Trophoblast cell (in vitro differentiated cells and primary cell): ENCODE measurements around the gene TTC28.
"Not testable (repeated sequence)": the region's sequence is repeated elsewhere in the genome, so short reads cannot be mapped to it uniquely, and the experiment has no call there.

Experiments
- DNase-seq, 2 donors: peaks; one replicate each; pipeline ENCODE4 v3.0.0-alpha.2; 2016
- H2AFZ ChIP-seq: 2 replicates; pipeline ENCODE4 v1.6.1; 2013; ENCODE audit warnings: low read length, moderate library complexity, mild to moderate bottlenecking; ENCODE audit not compliant: insufficient read depth, poor library complexity
- H2AK5ac ChIP-seq: 2 replicates; pipeline ENCODE4 v1.6.1; 2013; ENCODE audit warnings: mild to moderate bottlenecking, low read length
- H2BK120ac ChIP-seq: 2 replicates; pipeline ENCODE4 v1.6.1; 2013; ENCODE audit warnings: low read length, mild to moderate bottlenecking, moderate library complexity; ENCODE audit not compliant: insufficient read depth, poor library complexity
- H2BK12ac ChIP-seq: 2 replicates; pipeline ENCODE4 v1.6.1; 2013; ENCODE audit warnings: mild to moderate bottlenecking, low read length, moderate library complexity
- H2BK5ac ChIP-seq: 2 replicates; pipeline ENCODE4 v1.6.1; 2013; ENCODE audit warnings: low read length, low read depth, moderate library complexity, mild to moderate bottlenecking; ENCODE audit not compliant: poor library complexity
- H3K14ac ChIP-seq: 2 replicates; pipeline ENCODE4 v1.6.1; 2013; ENCODE audit warnings: mild to moderate bottlenecking, low read length
- H3K18ac ChIP-seq: 2 replicates; pipeline ENCODE4 v1.6.1; 2013; ENCODE audit warnings: mild to moderate bottlenecking, low read length
- H3K23ac ChIP-seq: 2 replicates; pipeline ENCODE4 v1.6.1; 2013; ENCODE audit warnings: low read length
- H3K27ac ChIP-seq: 2 replicates; pipeline ENCODE4 v1.5.1; 2013; ENCODE audit warnings: low read depth, mild to moderate bottlenecking, inconsistent platforms, low read length, moderate library complexity
- H3K27me3 ChIP-seq: 2 replicates; pipeline ENCODE4 v1.6.1; 2013; ENCODE audit warnings: inconsistent platforms, mild to moderate bottlenecking, low read length, moderate library complexity; ENCODE audit not compliant: insufficient read depth
- H3K36me3 ChIP-seq, 2 experiments: 1 replicate in 1 of 2; 2 replicates in 1 of 2; pipeline ENCODE4 v1.6.1; 2013; ENCODE audit warnings: low read length in 2 of 2, mild to moderate bottlenecking in 2 of 2, moderate library complexity in 1 of 2; ENCODE audit not compliant: insufficient read depth in 2 of 2, control insufficient read depth in 1 of 2
- H3K4ac ChIP-seq: 2 replicates; pipeline ENCODE4 v1.6.1; 2013; ENCODE audit warnings: low read depth, mild to moderate bottlenecking, low read length, moderate library complexity
- H3K4me1 ChIP-seq, 2 experiments: 1 replicate in 1 of 2; 2 replicates in 1 of 2; pipeline ENCODE4 v1.6.1; 2013; ENCODE audit warnings: low read length in 2 of 2, mild to moderate bottlenecking in 2 of 2, moderate library complexity in 1 of 2; ENCODE audit not compliant: insufficient read depth in 2 of 2, control insufficient read depth in 1 of 2
- H3K4me2 ChIP-seq: 2 replicates; pipeline ENCODE4 v1.6.1; 2013; ENCODE audit warnings: inconsistent platforms, mild to moderate bottlenecking, low read length, moderate library complexity
- H3K4me3 ChIP-seq: 2 replicates; pipeline ENCODE4 v1.5.1; 2013; ENCODE audit warnings: mild to moderate bottlenecking, low read depth, low read length, inconsistent platforms
- H3K79me1 ChIP-seq: one replicate; pipeline ENCODE4 v1.6.1; 2013; ENCODE audit warnings: low read length
- H3K79me2 ChIP-seq: 2 replicates; pipeline ENCODE4 v1.6.1; 2013; ENCODE audit warnings: low read length, mild to moderate bottlenecking; ENCODE audit not compliant: control insufficient read depth, insufficient read depth, poor library complexity
- H3K9ac ChIP-seq: 2 replicates; pipeline ENCODE4 v1.6.1; 2013; ENCODE audit warnings: mild to moderate bottlenecking, low read length
- H3K9me3 ChIP-seq: 2 replicates; pipeline ENCODE4 v1.6.1; 2013; ENCODE audit warnings: low read depth, mild to moderate bottlenecking, control low read depth, inconsistent platforms, low read length; ENCODE audit not compliant: insufficient read depth
- H4K12ac ChIP-seq: 2 replicates; pipeline ENCODE4 v1.6.1; 2013; ENCODE audit warnings: low read depth, mild to moderate bottlenecking, low read length, moderate library complexity
- H4K8ac ChIP-seq: 2 replicates; pipeline ENCODE4 v1.6.1; 2013; ENCODE audit warnings: low read depth, mild to moderate bottlenecking, low read length, moderate library complexity
- H4K91ac ChIP-seq: one replicate; pipeline ENCODE4 v1.6.1; 2013; ENCODE audit warnings: low read depth, mild to moderate bottlenecking, low read length, moderate library complexity
- WGBS: extraction: QIAGEN DNeasy Blood & Tissue Kit; methylation state at CpG from one replicate; pipeline ENCODE4 v1.1.7; 2013; ENCODE audit warnings: missing lambda C conversion rate; ENCODE audit not compliant: insufficient read length, insufficient coverage; ENCODE audit errors: extremely low coverage; 5-methylcytosine and 5-hydroxymethylcytosine counted together

TTC28 gene

DNA sequence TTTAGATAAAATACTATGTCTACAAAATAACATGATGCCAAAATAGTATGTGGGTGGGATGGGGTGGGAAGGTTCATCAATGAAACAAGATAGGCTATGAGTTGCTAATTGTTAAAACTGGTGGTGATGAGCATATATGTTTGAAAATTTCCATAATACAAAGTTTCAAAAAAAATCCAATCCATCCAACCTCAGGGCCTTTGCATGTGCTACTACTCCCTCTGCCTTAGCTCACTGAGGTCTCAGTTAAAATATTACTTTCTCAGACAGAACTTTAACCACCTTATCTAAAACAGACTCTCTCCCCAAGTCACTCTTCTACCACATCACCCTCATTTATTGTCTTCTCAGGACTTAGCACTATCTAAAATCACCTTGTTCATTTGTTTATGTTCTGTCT is 201.1 kb downstream of the TTC28 start:
- H3K9me3 ChIP-seq, result no peaks in the 10 kb centered on the region
- H3K27me3 ChIP-seq, result no peaks in the 10 kb centered on the region
- H2BK120ac ChIP-seq, result no peak overlapping the region
- no peak overlapping the region for H2AK5ac ChIP-seq
- DNase-seq, result no peak
- no peak overlapping the region for H4K12ac ChIP-seq
- H4K8ac ChIP-seq, result no peak overlapping the region
- no peak overlapping the region for H3K9ac ChIP-seq
- H2BK12ac ChIP-seq, result no peak overlapping the region
- H3K23ac ChIP-seq, result no peak overlapping the region
- H3K36me3 ChIP-seq, result no peaks in the 10 kb centered on the region
- H2BK5ac ChIP-seq, result no peak overlapping the region
- no peak overlapping the region for H3K4ac ChIP-seq
- H3K79me1 ChIP-seq, result no peaks in the 10 kb centered on the region
- H3K4me2 ChIP-seq, result no peak overlapping the region
- no peak overlapping the region for H3K27ac ChIP-seq
- H3K14ac ChIP-seq, result no peak overlapping the region
- H3K18ac ChIP-seq, result no peak overlapping the region
- no peak overlapping the region for H2AFZ ChIP-seq
- no peak overlapping the region for H4K91ac ChIP-seq
- no peaks in the 10 kb centered on the region for H3K79me2 ChIP-seq
- H3K4me3 ChIP-seq, result no peak overlapping the region
- no peaks in the 10 kb centered on the region for H3K4me1 ChIP-seq

DNA sequence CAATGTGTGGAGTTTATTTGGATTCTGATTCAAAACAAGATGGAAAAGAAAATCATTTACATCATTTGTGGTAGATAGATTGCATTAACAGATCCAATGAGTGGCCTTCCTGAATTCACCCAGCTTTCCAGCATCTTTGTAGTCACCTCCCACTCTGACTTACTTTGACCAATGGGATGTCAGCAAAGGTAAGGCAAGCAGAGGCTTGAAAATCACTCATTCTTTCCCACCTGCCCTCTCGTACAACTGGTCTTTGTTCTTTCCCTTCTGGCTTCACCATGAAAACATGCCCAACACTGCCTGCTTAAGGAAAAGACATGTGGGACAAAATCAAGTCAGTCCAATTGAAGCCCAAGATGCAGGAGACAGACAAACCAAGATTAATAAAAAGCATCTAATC is 202.1 kb downstream of the TTC28 start:
- Histone ChIP-seq H3K18ac (no peak overlapping the region), H4K12ac (no peak overlapping the region), H2AFZ (no peak overlapping the region), H4K8ac (no peak overlapping the region), H3K4me2 (no peak overlapping the region), H3K79me2 (no peaks in the 10 kb centered on the region), H3K4me3 (no peak overlapping the region), H3K9ac (no peak overlapping the region), H3K27me3 (no peaks in the 10 kb centered on the region), H3K14ac (no peak overlapping the region), H3K4ac (no peak overlapping the region), H3K36me3 (no peaks in the 10 kb centered on the region), H4K91ac (no peak overlapping the region), H3K27ac (no peak overlapping the region), H2AK5ac (no peak overlapping the region), H2BK5ac (no peak overlapping the region), H3K23ac (no peak overlapping the region), H2BK120ac (no peak overlapping the region), H3K9me3 (no peaks in the 10 kb centered on the region), H3K4me1 (no peaks in the 10 kb centered on the region), H3K79me1 (no peaks in the 10 kb centered on the region), H2BK12ac (no peak overlapping the region)
- DNase-seq, result no peak
- WGBS, result no CpG with 5 or more reads among the region's 1 CpG

DNA sequence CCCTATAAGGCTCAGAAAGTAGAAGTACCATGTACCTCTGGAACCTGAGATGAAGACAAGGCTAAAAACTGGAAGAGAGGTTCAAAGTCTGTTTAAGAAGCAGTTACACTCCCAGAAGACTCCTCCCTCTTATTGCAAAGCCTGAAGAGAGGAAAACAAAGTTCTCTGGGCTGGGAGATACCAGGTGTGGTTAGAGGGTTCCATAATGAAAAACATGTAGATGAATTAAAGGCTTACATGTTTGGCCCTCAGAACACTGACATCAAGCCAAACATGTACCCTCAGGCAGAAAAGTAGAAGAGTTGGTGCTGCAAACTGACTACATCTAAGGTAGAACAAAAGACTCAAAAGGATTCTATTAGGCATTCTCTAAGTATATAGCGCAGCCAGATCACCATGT is 205.3 kb downstream of the TTC28 start:
- Histone ChIP-seq H3K23ac (no peak overlapping the region), H3K27me3 (no peaks in the 10 kb centered on the region), H3K14ac (no peak overlapping the region), H3K9me3 (no peaks in the 10 kb centered on the region), H3K4me2 (no peak overlapping the region), H4K91ac (no peak overlapping the region), H2AK5ac (no peak overlapping the region), H3K4me3 (no peak overlapping the region), H2AFZ (no peak overlapping the region), H3K4me1 (no peaks in the 10 kb centered on the region), H3K9ac (no peak overlapping the region), H2BK5ac (no peak overlapping the region), H3K79me2 (no peaks in the 10 kb centered on the region), H4K12ac (no peak overlapping the region), H3K27ac (no peak overlapping the region), H3K18ac (no peak overlapping the region), H3K4ac (no peak overlapping the region), H2BK12ac (no peak overlapping the region), H2BK120ac (no peak overlapping the region), H4K8ac (no peak overlapping the region), H3K36me3 (no peaks in the 10 kb centered on the region), H3K79me1 (no peaks in the 10 kb centered on the region)
- WGBS, result no CpG with 5 or more reads among the region's 1 CpG
- DNase-seq, result no peak

DNA sequence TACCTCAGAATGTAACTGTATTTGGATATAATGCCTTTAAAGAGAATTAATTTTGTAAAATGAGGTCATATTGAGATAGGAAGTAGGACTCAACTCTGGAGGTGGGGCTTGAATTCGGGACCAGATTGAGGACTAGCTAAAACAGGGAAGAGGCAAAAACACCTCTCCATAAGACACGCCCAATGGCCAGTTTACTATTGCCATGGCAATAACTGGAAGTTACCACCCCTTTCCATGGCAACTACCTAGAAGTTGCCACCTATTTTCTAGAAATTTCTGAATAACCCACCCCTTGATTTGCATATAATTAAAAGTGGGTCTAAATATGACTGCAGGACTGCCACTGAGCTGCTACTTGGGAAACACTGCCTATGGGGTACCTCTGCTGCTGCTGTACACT is 206.4 kb downstream of the TTC28 start:
- no peak overlapping the region for H4K8ac ChIP-seq

DNA sequence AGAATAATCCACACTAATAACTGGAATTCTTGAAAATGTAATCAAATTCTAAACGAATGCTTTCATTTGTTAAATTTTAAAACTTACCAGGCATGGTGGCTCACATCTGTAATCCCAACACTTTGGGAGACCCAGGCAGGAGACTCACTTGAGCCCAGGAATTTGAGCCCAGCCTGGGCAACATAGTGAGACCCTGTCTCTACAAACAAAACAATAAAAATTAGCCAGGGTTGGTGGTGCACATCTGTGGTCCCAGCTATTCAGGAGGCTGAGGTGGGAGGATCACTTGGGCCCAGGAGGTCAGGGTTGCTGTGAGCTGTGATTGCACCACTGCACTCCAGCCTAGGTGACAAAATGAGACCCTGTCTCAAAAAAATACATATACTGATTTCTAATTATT is 212.6 kb downstream of the TTC28 start:
- H3K9ac ChIP-seq, H4K12ac ChIP-seq, H2AFZ ChIP-seq, H3K9me3 ChIP-seq, H3K23ac ChIP-seq, H2BK5ac ChIP-seq, H2AK5ac ChIP-seq, H3K79me2 ChIP-seq, H3K4me2 ChIP-seq, H2BK120ac ChIP-seq, H3K4me1 ChIP-seq, H4K91ac ChIP-seq, H3K27ac ChIP-seq, H3K27me3 ChIP-seq, H3K4me3 ChIP-seq, DNase-seq, H3K36me3 ChIP-seq, H3K14ac ChIP-seq, H2BK12ac ChIP-seq, H3K4ac ChIP-seq, H3K79me1 ChIP-seq, H4K8ac ChIP-seq, H3K18ac ChIP-seq: not testable (repeated sequence)
- WGBS, result no CpG with 5 or more reads among the region's 1 CpG

More for the DNA sequence above, 206.4 kb downstream of the TTC28 start:
- Histone ChIP-seq H3K9me3 (no peaks in the 10 kb centered on the region), H3K4me1 (no peaks in the 10 kb centered on the region), H3K4ac (no peak overlapping the region), H3K9ac (no peak overlapping the region), H3K14ac (no peak overlapping the region), H2BK120ac (no peak overlapping the region), H3K18ac (no peak overlapping the region), H3K4me3 (no peak overlapping the region), H3K27ac (no peak overlapping the region), H2BK5ac (no peak overlapping the region), H4K91ac (no peak overlapping the region), H3K4me2 (no peak overlapping the region), H3K27me3 (no peaks in the 10 kb centered on the region), H3K23ac (no peak overlapping the region), H2AFZ (no peak overlapping the region), H4K12ac (no peak overlapping the region), H3K79me2 (no peaks in the 10 kb centered on the region), H2AK5ac (no peak overlapping the region), H3K79me1 (no peaks in the 10 kb centered on the region), H2BK12ac (no peak overlapping the region), H3K36me3 (no peaks in the 10 kb centered on the region)
- no CpG with 5 or more reads among the region's 2 CpGs for WGBS
- no peak for DNase-seq
